ENCODE results near the gene USH2A. TPM values are rescaled to one million over a fixed set of nuclear protein-coding genes. Genes with fewer than 3 reads are reported as not detected.

Gene USH2A
- total RNA-seq, 4 donors from 2014 or later: under 0.01 to 1.9 (median under 0.01) TPM

DNA sequence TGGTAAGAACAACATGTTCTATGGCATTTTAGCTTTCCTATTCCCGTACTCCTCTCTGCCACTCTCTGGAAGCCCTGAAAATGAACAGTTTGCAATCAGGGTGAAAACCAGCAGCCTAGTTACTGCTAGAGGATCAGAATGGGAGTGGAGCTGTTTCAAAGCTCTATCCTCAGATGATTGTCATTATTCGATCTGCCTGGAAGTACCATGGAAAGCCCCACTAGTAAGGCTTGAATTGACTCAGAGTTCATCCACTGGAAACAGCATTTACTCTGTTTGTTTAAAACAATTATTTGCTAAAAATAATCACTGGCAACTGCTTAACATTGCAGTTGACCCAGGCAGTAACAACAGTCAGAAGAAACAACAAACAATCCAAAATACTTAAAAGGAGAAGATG is 91.2 kb downstream of the USH2A start:
- no peak for DNase-seq (ENCODE audit: extremely low spot score)
- no peaks in the 10 kb centered on the region for H3K36me3 ChIP-seq
- peaks cover 0 to 7% (median 0%) of the 10 kb centered on the region in 4 donors for H3K9me3 ChIP-seq
- TF ChIP-seq POLR2A (IDR thresholded peaks at IDR 0.05; ENCODE audit: low read depth) (no peak), EP300 (IDR thresholded peaks at IDR 0.05) (no peak), POLR2AphosphoS5 (IDR thresholded peaks at IDR 0.05) (no peak)
- TF ChIP-seq, protein P1, sequence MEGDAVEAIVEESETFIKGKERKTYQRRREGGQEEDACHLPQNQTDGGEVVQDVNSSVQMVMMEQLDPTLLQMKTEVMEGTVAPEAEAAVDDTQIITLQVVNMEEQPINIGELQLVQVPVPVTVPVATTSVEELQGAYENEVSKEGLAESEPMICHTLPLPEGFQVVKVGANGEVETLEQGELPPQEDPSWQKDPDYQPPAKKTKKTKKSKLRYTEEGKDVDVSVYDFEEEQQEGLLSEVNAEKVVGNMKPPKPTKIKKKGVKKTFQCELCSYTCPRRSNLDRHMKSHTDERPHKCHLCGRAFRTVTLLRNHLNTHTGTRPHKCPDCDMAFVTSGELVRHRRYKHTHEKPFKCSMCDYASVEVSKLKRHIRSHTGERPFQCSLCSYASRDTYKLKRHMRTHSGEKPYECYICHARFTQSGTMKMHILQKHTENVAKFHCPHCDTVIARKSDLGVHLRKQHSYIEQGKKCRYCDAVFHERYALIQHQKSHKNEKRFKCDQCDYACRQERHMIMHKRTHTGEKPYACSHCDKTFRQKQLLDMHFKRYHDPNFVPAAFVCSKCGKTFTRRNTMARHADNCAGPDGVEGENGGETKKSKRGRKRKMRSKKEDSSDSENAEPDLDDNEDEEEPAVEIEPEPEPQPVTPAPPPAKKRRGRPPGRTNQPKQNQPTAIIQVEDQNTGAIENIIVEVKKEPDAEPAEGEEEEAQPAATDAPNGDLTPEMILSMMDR (IDR thresholded peaks at IDR 0.05): no peak
- H3K4me1 ChIP-seq: no peaks in the 10 kb centered on the region
- no peak overlapping the region for H3K4me3 ChIP-seq
- WGBS: 88% methylated on average over 2 of the region's 2 CpGs
- no peak overlapping the region for H3K27ac ChIP-seq (replicated peaks in 1 of 4)
- intact Hi-C loops (cut with DNase I): no loop called here
- no peaks in the 10 kb centered on the region for H3K27me3 ChIP-seq

DNA sequence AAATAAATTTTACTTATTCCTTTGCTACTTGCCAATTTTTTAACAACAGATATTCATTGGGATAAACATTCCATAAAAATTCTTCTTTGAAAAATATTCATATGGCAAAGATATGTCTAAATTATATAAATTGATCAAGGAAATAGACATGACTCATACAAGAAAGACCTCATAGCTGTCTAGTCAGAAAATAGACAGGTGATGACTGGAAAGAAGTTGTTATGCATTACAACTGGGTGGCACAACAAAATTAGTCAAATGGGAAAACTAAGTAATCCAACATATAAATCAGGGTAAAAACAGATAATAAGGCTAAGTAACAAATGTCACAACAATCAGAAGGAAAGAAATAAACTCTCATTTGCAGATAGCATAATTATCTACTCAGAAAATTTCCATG is 92.0 kb downstream of the USH2A start:
- H3K4me3 ChIP-seq: no peak overlapping the region
- no peak for DNase-seq (ENCODE audit: extremely low spot score)
- H3K36me3 ChIP-seq: no peaks in the 10 kb centered on the region
- peaks cover 0 to 7% (median 0%) of the 10 kb centered on the region in 4 donors for H3K9me3 ChIP-seq
- no peaks in the 10 kb centered on the region for H3K27me3 ChIP-seq
- no peak for TF ChIP-seq POLR2AphosphoS5 (IDR thresholded peaks at IDR 0.05)
- no peak for TF ChIP-seq POLR2A (IDR thresholded peaks at IDR 0.05; ENCODE audit: low read depth)
- TF ChIP-seq EP300 (IDR thresholded peaks at IDR 0.05): no peak
- TF ChIP-seq, protein P1 (IDR thresholded peaks at IDR 0.05): no peak
- no peak overlapping the region for H3K27ac ChIP-seq (replicated peaks in 1 of 4)
- intact Hi-C loops (cut with DNase I): no loop called here
- no peaks in the 10 kb centered on the region for H3K4me1 ChIP-seq

DNA sequence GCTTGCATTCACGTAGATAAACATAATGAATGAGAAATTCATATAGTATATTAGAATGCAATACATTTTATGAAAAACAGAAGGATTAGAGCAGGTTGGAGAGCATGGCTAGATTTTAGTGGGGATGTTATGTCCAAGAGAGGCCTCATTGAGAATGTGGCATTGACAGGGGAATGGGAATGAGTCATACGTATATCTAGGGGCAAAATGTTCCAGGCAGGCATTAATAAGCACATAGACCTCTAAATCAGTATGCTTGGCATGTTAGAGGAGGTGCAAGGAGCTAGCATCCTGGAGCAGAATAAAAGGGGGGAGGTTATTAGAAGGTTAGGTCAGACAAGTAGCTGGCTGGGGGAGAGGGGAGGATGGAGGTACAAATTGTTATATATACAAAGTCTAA is 93.0 kb downstream of the USH2A start:
- Histone ChIP-seq H3K36me3 (no peaks in the 10 kb centered on the region), H3K27ac (replicated peaks in 1 of 4) (no peak overlapping the region), H3K4me3 (no peak overlapping the region), H3K27me3 (no peaks in the 10 kb centered on the region), H3K4me1 (no peaks in the 10 kb centered on the region), H3K9me3 (peaks cover 0 to 7% (median 0%) of the 10 kb centered on the region in 4 donors)
- TF ChIP-seq POLR2AphosphoS5 (IDR thresholded peaks at IDR 0.05) (no peak), POLR2A (IDR thresholded peaks at IDR 0.05; ENCODE audit: low read depth) (no peak), EP300 (IDR thresholded peaks at IDR 0.05) (no peak)
- TF ChIP-seq, protein P1 (IDR thresholded peaks at IDR 0.05): no peak
- DNase-seq (ENCODE audit: extremely low spot score): no peak
- 79% methylated on average over 2 of the region's 2 CpGs for WGBS
- intact Hi-C loops (cut with DNase I): no loop called here

DNA sequence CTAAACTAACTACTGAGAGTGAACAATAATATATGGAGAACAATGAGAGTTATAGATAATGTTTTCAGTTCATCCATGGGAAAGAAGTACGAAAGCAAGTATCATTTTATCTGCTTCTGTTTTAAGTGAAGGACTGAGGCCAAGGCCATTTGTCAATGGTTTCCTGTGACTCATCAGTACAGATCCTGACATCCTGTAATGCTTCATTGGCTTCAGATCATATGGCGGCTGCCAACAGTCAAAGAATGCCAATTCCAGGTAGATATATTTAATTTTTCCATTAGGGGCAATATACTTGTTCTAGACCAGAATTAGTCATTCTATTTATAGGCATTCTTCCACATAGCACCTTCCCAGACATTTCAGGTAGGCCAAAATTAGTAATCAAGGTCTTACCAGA is 97.3 kb downstream of the USH2A start:
- 78% methylated on average over 2 of the region's 2 CpGs for WGBS
- no peak overlapping the region for H3K4me3 ChIP-seq
- H3K9me3 ChIP-seq: no peaks in the 10 kb centered on the region
- TF ChIP-seq, protein P1 (IDR thresholded peaks at IDR 0.05): no peak
- TF ChIP-seq EP300 (IDR thresholded peaks at IDR 0.05): no peak
- TF ChIP-seq POLR2A (IDR thresholded peaks at IDR 0.05; ENCODE audit: low read depth): no peak
- no peak for TF ChIP-seq POLR2AphosphoS5 (IDR thresholded peaks at IDR 0.05)
- H3K27ac ChIP-seq (replicated peaks in 1 of 4): no peak overlapping the region
- DNase-seq (ENCODE audit: extremely low spot score): no peak
- intact Hi-C loops (cut with DNase I): no loop called here
- H3K36me3 ChIP-seq: no peaks in the 10 kb centered on the region
- H3K27me3 ChIP-seq: no peaks in the 10 kb centered on the region
- H3K4me1 ChIP-seq: no peaks in the 10 kb centered on the region

DNA sequence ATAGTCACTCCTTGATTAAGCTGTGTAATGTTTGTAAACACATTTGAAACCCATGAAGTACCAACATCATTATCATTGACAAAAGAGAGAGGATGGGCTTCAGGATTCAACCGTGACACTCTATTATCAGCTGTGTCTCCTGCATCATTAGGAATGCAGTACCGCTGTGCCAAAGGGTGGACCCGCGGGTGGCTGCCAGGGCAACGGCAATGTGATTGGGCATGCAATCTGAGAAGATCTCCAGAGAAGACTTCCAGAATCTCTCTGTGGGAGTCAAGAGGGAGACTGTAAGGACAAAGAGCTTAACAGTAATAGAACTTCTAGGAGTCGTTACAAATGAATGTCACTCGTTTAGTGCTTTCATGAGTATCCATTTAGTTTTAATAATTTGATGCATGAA is 97.9 kb downstream of the USH2A start:
- no peaks in the 10 kb centered on the region for H3K9me3 ChIP-seq
- H3K4me1 ChIP-seq: no peaks in the 10 kb centered on the region
- no peak for DNase-seq (ENCODE audit: extremely low spot score)
- no peaks in the 10 kb centered on the region for H3K36me3 ChIP-seq
- H3K27me3 ChIP-seq: no peaks in the 10 kb centered on the region
- H3K27ac ChIP-seq (replicated peaks in 1 of 4): no peak overlapping the region
- TF ChIP-seq EP300 (IDR thresholded peaks at IDR 0.05) (no peak), POLR2AphosphoS5 (IDR thresholded peaks at IDR 0.05) (no peak), POLR2A (IDR thresholded peaks at IDR 0.05; ENCODE audit: low read depth) (no peak)
- TF ChIP-seq, protein P1 (IDR thresholded peaks at IDR 0.05): no peak
- H3K4me3 ChIP-seq: no peak overlapping the region
- 93% methylated on average over 7 of the region's 7 CpGs for WGBS
- intact Hi-C loops (cut with DNase I): no loop called here
